RWPE2 (cell line): ENCODE data around the gene SLC6A2.

Experiments
- ATAC-seq: fragments of 200-7000 bp; cut with Tn5 transposase; 3 replicates; pipeline ENCODE4 v1.9.1; 2021; ENCODE audit warnings: low read depth
- DNase-seq: peaks from one replicate; pipeline ENCODE4 v3.0.0-alpha.2; 2020; ENCODE audit warnings: low spot score
- H3K27ac ChIP-seq: fragments of 450-650 bp; 2 replicates; pipeline ENCODE4 v1.5.1; 2017; ENCODE audit warnings: mild to moderate bottlenecking; ENCODE audit not compliant: poor library complexity, severe bottlenecking
- H3K27me3 ChIP-seq: fragments of 250-450 bp; sonication (Bioruptor Pico); 2 replicates; pipeline ENCODE4 v1.5.1; 2021; ENCODE audit warnings: mild to moderate bottlenecking, moderate library complexity; ENCODE audit not compliant: insufficient read depth, poor library complexity, severe bottlenecking
- H3K36me3 ChIP-seq: fragments of 250-450 bp; sonication (Bioruptor Pico); 2 replicates; pipeline ENCODE4 v1.5.1; 2020; ENCODE audit warnings: low read depth, mild to moderate bottlenecking, moderate library complexity
- H3K4me1 ChIP-seq: fragments of 250-450 bp; sonication (Bioruptor Pico); 2 replicates; pipeline ENCODE4 v1.5.1; 2021; ENCODE audit warnings: mild to moderate bottlenecking, moderate library complexity; ENCODE audit not compliant: insufficient read depth, poor library complexity, severe bottlenecking
- H3K4me3 ChIP-seq: fragments of 250-450 bp; sonication (Bioruptor Pico); 2 replicates; pipeline ENCODE4 v1.5.1; 2021; ENCODE audit warnings: mild to moderate bottlenecking, moderate library complexity; ENCODE audit not compliant: severe bottlenecking
- H3K9me3 ChIP-seq: fragments of 250-450 bp; sonication (Bioruptor Pico); 2 replicates; pipeline ENCODE4 v1.5.1; 2021; ENCODE audit warnings: mild to moderate bottlenecking, moderate library complexity; ENCODE audit not compliant: severe bottlenecking
- TF ChIP-seq, protein P1 (sequence below): fragments of 450-650 bp; IDR thresholded peaks from one replicate; pipeline ENCODE4 v1.5.1; 2017; ENCODE audit warnings: mild to moderate bottlenecking, moderate library complexity; ENCODE audit not compliant: poor library complexity, severe bottlenecking

Gene SLC6A2

DNA sequence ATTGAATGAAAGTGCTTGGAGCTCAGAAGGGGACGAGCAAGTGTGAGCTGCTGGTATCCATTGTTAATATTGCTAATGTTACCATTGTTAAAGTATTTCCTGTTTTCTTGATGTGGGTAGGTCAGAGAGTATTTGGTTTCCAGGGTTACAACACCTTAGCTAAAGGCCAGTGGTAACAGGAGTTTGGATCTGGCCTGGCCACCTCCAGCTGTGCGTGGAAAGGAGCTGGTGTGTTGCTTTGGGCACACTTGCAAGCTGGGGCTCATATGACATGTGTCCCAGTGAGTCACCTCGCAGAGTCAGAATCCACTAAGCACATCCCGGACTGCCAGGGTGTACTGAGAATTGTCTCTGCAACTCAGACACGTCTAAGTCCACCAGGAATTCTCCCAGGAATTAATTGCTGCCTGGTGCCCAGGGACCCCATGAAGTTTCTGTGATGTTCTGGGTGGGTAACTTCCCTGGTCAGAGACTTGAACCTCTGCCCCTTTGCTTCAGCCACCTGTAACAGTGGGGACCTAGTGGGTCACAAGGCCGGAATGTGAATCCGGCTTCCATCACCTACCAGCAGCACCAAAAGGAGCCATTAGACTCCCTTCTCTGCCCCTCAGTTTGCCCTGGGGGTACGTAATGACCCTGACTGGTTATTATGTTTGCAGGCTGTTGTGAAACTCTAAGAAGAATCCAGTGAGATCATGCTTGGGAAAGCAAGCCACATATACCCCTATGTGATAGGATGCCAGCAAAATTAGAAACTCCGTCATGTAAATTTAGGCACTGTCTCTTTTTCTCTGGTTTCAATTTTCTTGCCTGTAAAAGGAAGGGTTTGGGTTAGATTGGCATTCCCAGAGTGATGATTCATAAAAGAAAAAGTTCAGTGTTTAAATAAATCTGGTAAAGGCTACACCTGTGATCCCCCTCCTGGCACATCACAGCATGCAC lies 12.8 kb downstream of the SLC6A2 start:
- TF ChIP-seq, protein P1, sequence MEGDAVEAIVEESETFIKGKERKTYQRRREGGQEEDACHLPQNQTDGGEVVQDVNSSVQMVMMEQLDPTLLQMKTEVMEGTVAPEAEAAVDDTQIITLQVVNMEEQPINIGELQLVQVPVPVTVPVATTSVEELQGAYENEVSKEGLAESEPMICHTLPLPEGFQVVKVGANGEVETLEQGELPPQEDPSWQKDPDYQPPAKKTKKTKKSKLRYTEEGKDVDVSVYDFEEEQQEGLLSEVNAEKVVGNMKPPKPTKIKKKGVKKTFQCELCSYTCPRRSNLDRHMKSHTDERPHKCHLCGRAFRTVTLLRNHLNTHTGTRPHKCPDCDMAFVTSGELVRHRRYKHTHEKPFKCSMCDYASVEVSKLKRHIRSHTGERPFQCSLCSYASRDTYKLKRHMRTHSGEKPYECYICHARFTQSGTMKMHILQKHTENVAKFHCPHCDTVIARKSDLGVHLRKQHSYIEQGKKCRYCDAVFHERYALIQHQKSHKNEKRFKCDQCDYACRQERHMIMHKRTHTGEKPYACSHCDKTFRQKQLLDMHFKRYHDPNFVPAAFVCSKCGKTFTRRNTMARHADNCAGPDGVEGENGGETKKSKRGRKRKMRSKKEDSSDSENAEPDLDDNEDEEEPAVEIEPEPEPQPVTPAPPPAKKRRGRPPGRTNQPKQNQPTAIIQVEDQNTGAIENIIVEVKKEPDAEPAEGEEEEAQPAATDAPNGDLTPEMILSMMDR, result no peak
- peak; percentile 90 for DNase-seq
- H3K27ac ChIP-seq, result peak overlapping the region; percentile 82
- no peaks in the 10 kb centered on the region for H3K9me3 ChIP-seq
- H3K4me3 ChIP-seq, result no peak overlapping the region
- no peaks in the 10 kb centered on the region for H3K36me3 ChIP-seq
- peaks cover 25% of the 10 kb centered on the region for H3K4me1 ChIP-seq
- H3K27me3 ChIP-seq, result no peaks in the 10 kb centered on the region
- ATAC-seq, result peak; percentile 78

DNA sequence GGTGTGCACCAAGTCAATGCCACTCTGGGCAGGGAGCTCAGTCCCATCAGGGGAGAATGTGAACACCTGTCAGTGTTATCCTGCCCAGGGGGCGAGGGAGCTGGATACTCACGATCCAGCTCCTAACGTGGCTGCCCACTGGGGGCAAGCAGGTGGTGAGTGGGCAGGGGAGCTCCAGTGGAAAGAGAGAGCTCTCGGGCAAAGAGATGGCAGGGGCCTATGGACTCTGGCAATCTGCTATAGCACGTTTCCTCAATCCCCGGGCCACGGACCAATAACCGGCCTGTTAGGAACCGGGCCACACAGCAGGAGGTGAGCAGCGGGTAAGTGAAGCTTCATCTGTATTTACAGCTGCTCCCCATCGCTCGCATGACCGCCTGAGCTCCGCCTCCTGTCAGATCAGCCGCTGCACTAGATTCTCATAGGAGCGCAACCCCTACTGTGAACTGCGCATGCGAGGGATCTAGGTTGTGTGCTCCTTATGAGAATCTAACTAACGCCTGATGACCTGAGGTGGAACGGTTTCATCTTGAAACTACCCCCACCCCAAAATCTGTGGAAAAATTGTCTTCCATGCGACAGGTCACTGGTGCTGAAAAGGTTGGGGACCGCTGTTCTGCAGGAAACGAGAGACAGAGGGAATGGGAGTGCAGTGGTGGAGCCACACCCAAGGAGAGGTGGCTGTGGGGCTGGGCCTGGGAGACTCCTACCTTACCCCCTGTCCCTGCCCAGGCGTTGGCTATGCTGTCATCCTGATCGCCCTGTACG lies 15.6 kb downstream of the SLC6A2 start:
- Histone ChIP-seq H3K36me3 (no peaks in the 10 kb centered on the region), H3K27me3 (no peaks in the 10 kb centered on the region), H3K9me3 (no peaks in the 10 kb centered on the region), H3K4me1 (peaks cover 19% of the 10 kb centered on the region), H3K4me3 (no peak overlapping the region), H3K27ac (no peak overlapping the region)
- ATAC-seq, result no peak
- TF ChIP-seq, protein P1, result no peak
- DNase-seq, result no peak

DNA sequence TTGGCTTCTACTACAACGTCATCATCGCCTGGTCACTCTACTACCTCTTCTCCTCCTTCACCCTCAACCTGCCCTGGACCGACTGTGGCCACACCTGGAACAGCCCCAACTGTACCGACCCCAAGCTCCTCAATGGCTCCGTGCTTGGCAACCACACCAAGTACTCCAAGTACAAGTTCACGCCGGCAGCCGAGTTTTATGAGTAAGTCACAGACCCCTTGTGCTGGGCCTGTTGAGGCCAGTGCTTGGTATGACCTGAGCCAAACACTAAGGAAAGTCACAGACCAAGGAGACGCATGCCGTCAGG lies 16.1 kb downstream of the SLC6A2 start:
- TF ChIP-seq, protein P1, result no peak
- Histone ChIP-seq H3K4me1 (peaks cover 19% of the 10 kb centered on the region), H3K9me3 (no peaks in the 10 kb centered on the region), H3K36me3 (no peaks in the 10 kb centered on the region), H3K4me3 (no peak overlapping the region), H3K27ac (no peak overlapping the region), H3K27me3 (no peaks in the 10 kb centered on the region)
- no peak for ATAC-seq
- DNase-seq, result no peak

DNA sequence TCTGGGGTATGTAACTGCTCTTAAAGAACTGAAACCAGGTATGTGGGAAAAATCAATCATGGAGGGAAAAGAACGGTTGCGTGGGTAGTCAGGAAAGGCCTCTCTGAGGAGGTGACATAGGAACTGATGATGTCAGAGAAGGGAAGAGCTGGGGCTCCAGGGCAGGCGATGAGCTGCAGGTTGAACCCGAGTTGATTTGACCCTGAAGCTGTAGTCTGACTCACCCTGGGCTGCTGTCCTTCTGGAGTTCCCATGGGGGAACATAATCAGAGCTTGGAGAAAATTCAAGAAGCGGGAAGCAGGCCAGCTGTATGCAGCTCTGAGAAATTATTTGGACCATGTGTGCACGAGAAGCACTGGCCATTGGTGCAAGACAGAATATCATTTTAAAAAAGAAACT lies 16.7 kb downstream of the SLC6A2 start:
- Histone ChIP-seq H3K36me3 (no peaks in the 10 kb centered on the region), H3K27me3 (no peaks in the 10 kb centered on the region)
- no peak for ATAC-seq

More for the DNA sequence above, 16.7 kb downstream of the SLC6A2 start:
- Histone ChIP-seq H3K4me1 (peaks cover 19% of the 10 kb centered on the region), H3K27ac (no peak overlapping the region), H3K9me3 (no peaks in the 10 kb centered on the region), H3K4me3 (no peak overlapping the region)
- DNase-seq, result no peak
- TF ChIP-seq, protein P1, result no peak
